Small intestine (tissue), 7 donors: ENCODE measurements around the gene TNFRSF1B. TPM values are rescaled to one million over a fixed set of nuclear protein-coding genes. Genes with fewer than 3 reads are reported as not detected.
A peak's percentile ranks its signal among the peaks of the same experiment; 100 is the strongest.

Experiments
- DNase-seq, 2 donors: peaks; one replicate each; pipeline versions ENCODE4 v3.0.0 to v3.0.0-alpha.2; 2013
- FAIRE-seq: peaks from 2 replicates; lab custom pipeline; 2012; peaks lifted over from hg19 to GRCh38; lab: Jason Lieb, UNC
- H3K27ac ChIP-seq, 3 donors: one replicate each; pipeline ENCODE4 v1.5.1; 2013; ENCODE audit warnings: low read length in 2 of 3, mild to moderate bottlenecking in 2 of 3, control low read depth in 1 of 3, inconsistent platforms in 1 of 3, low read depth in 1 of 3, moderate library complexity in 1 of 3
- H3K27me3 ChIP-seq, 3 donors: one replicate each; pipeline ENCODE4 v1.6.1; 2013; ENCODE audit warnings: low read length in 3 of 3, inconsistent platforms in 1 of 3; ENCODE audit not compliant: control insufficient read depth in 3 of 3, insufficient read depth in 3 of 3
- H3K36me3 ChIP-seq, 3 donors: one replicate each; pipeline ENCODE4 v1.6.1; 2013; ENCODE audit warnings: low read length in 3 of 3, inconsistent platforms in 1 of 3, low read depth in 1 of 3, mild to moderate bottlenecking in 1 of 3, moderate library complexity in 1 of 3; ENCODE audit not compliant: control insufficient read depth in 3 of 3, insufficient read depth in 2 of 3
- H3K4me1 ChIP-seq, 3 donors: one replicate each; pipeline ENCODE4 v1.6.1; 2013; ENCODE audit warnings: low read length in 2 of 3, inconsistent platforms in 1 of 3, low read depth in 1 of 3, mild to moderate bottlenecking in 1 of 3, moderate library complexity in 1 of 3; ENCODE audit not compliant: control insufficient read depth in 3 of 3, insufficient read depth in 2 of 3
- H3K4me3 ChIP-seq, 3 donors: one replicate each; pipeline ENCODE4 v1.5.1; 2013; ENCODE audit warnings: low read length in 3 of 3, control low read depth in 1 of 3, inconsistent platforms in 1 of 3, low read depth in 1 of 3, mild to moderate bottlenecking in 1 of 3, moderate library complexity in 1 of 3
- H3K9me3 ChIP-seq, 2 donors: one replicate each; pipeline ENCODE4 v1.6.1; 2013; ENCODE audit warnings: low read depth in 1 of 2, low read length in 1 of 2; ENCODE audit not compliant: control insufficient read depth in 2 of 2, insufficient read depth in 1 of 2
- WGBS, 3 donors: extraction: QIAGEN DNeasy Blood & Tissue Kit; methylation state at CpG; one replicate each; pipeline ENCODE4 v1.1.7; 2013; 5-methylcytosine and 5-hydroxymethylcytosine counted together
- polyA plus RNA-seq, 4 donors: library from polyadenylated mRNA; stranded (reverse) in 3 of 4; unstranded in 1 of 4; fragments of 200-250 nt in 3 of 4; fragments of 120-200 nt in 1 of 4; gene quantifications; one replicate each; pipeline versions ENCODE4 v1.2.1 to v1.2.3, GENCODE V29; 2013
- donor health status: healthy with polysubstance abuse.
- donor health status: control.
- donor health status: control.
- donor health status: Bipolar disorder and iron deficiency.
- donor health status: healthy.

The TNFRSF1B gene
- polyA plus RNA-seq, 4 donors = 16.0 to 30.4 (median 18.6) TPM

GRCh38 chr1:12140016-12140415 lies 26.8 kb upstream of the TNFRSF1B start:
- DNase-seq (no peak), FAIRE-seq (no peak)
- Histone ChIP-seq H3K27me3 (no peaks in the 10 kb centered on the region), H3K9me3 (no peaks in the 10 kb centered on the region), H3K4me1 (peaks cover 4 to 53% (median 15%) of the 10 kb centered on the region in 3 donors), H3K4me3 (no peak overlapping the region), H3K27ac (no peak overlapping the region), H3K36me3 (peaks cover 0 to 2% (median 0%) of the 10 kb centered on the region in 3 donors)
- WGBS, 3 donors = 75 to 89% (median 88%) methylated on average over 4 of the region's 4 CpGs

GRCh38 chr1:12140515-12141162 lies 26.2 kb upstream of the TNFRSF1B start:
- Histone ChIP-seq H3K4me1 (peaks cover 4 to 56% (median 18%) of the 10 kb centered on the region in 3 donors), H3K4me3 (no peak overlapping the region), H3K36me3 (peaks cover 0 to 2% (median 0%) of the 10 kb centered on the region in 3 donors), H3K27me3 (no peaks in the 10 kb centered on the region), H3K27ac (no peak overlapping the region), H3K9me3 (no peaks in the 10 kb centered on the region)
- FAIRE-seq = no peak
- 84 to 89% (median 85%) methylated on average over 10 to 12 of the region's 12 CpGs for WGBS, 3 donors
- DNase-seq = no peak

- Histone ChIP-seq H3K36me3 (peaks cover 0 to 2% (median 0%) of the 10 kb centered on the region in 3 donors), H3K4me3 (no peak overlapping the region), H3K4me1 (peaks cover 4 to 51% (median 18%) of the 10 kb centered on the region in 3 donors), H3K9me3 (no peaks in the 10 kb centered on the region), H3K27ac (no peak overlapping the region), H3K27me3 (no peaks in the 10 kb centered on the region)
- FAIRE-seq (no peak), DNase-seq (no peak)
- 82 to 86% (median 83%) methylated on average over 21 of the region's 21 CpGs for WGBS, 3 donors
Measured at GRCh38 chr1:12141163-12141850, 25.5 kb upstream of the TNFRSF1B start.

GRCh38 chr1:12142141-12142823 lies 24.5 kb upstream of the TNFRSF1B start:
- no peak overlapping the region for H3K4me3 ChIP-seq
- no peak for DNase-seq
- no peaks in the 10 kb centered on the region for H3K9me3 ChIP-seq
- no peak overlapping the region for H3K27ac ChIP-seq
- H3K4me1 ChIP-seq = peaks cover 4 to 54% (median 18%) of the 10 kb centered on the region in 3 donors
- H3K36me3 ChIP-seq = peaks cover 0 to 2% (median 0%) of the 10 kb centered on the region in 3 donors
- no peak for FAIRE-seq
- WGBS, 3 donors = 87 to 95% (median 91%) methylated on average over 18 of the region's 18 CpGs
- no peaks in the 10 kb centered on the region for H3K27me3 ChIP-seq

GRCh38 chr1:12142891-12143630 lies 23.7 kb upstream of the TNFRSF1B start:
- H3K4me3 ChIP-seq = no peak overlapping the region
- H3K9me3 ChIP-seq = no peaks in the 10 kb centered on the region
- H3K27me3 ChIP-seq = no peaks in the 10 kb centered on the region
- H3K36me3 ChIP-seq = peaks cover 0 to 2% (median 0%) of the 10 kb centered on the region in 3 donors
- peaks cover 4 to 54% (median 18%) of the 10 kb centered on the region in 3 donors for H3K4me1 ChIP-seq
- WGBS, 3 donors = 75 to 85% (median 80%) methylated on average over 19 to 21 of the region's 21 CpGs
- H3K27ac ChIP-seq = peak overlapping the region; percentile 66 to 95 (median 69)
- DNase-seq (no peak), FAIRE-seq (no peak)

- peak overlapping the region; percentile 80 to 95 (median 95) for H3K27ac ChIP-seq
- 16 to 20% (median 16%) methylated on average over 16 to 17 of the region's 17 CpGs for WGBS, 3 donors
- H3K4me3 ChIP-seq = no peak overlapping the region
- peaks cover 0 to 2% (median 0%) of the 10 kb centered on the region in 3 donors for H3K36me3 ChIP-seq
- H3K27me3 ChIP-seq = no peaks in the 10 kb centered on the region
- H3K4me1 ChIP-seq = peaks cover 4 to 57% (median 21%) of the 10 kb centered on the region in 3 donors
- FAIRE-seq (no peak), DNase-seq (peak; percentile 82 to 86)
- H3K9me3 ChIP-seq = no peaks in the 10 kb centered on the region
Measured at GRCh38 chr1:12143631-12144155, 23.1 kb upstream of the TNFRSF1B start.

GRCh38 chr1:12144236-12144635 lies 22.6 kb upstream of the TNFRSF1B start:
- Histone ChIP-seq H3K9me3 (no peaks in the 10 kb centered on the region), H3K4me1 (peaks cover 7 to 62% (median 24%) of the 10 kb centered on the region in 3 donors), H3K27ac (peak overlapping the region; percentile 80 to 95 (median 95)), H3K27me3 (no peaks in the 10 kb centered on the region), H3K36me3 (peaks cover 0 to 2% (median 0%) of the 10 kb centered on the region in 3 donors), H3K4me3 (no peak overlapping the region)
- DNase-seq (peak; percentile 89 to 95), FAIRE-seq (no peak)
- 19 to 60% (median 37%) methylated on average over 8 of the region's 8 CpGs for WGBS, 3 donors
